CD14-positive monocyte (primary cell): ENCODE data around the gene RPL7A. TPM values are rescaled to one million over a fixed set of nuclear protein-coding genes. Genes with fewer than 3 reads are reported as not detected.
A peak's percentile ranks its signal among the peaks of the same experiment; 100 is the strongest.
"Not testable (repeated sequence)": the region's sequence is repeated elsewhere in the genome, so short reads cannot be mapped to it uniquely, and the experiment has no call there.

Experiments used
- DNase-seq, 3 donors: peaks; one replicate each; pipeline ENCODE4 v3.0.0-alpha.2; 2011 to 2022
- H2AFZ ChIP-seq: 2 replicates; pipeline ENCODE4 v1.6.0; 2012; ENCODE audit warnings: mild to moderate bottlenecking, low read depth, low read length, inconsistent platforms; ENCODE audit not compliant: insufficient read depth, poor library complexity, severe bottlenecking
- H3K27ac ChIP-seq, 2 donors: 1 replicate in 1 of 2; 2 replicates in 1 of 2; pipeline ENCODE4 v1.5.1; 2012 to 2013; ENCODE audit warnings: low read length in 2 of 2, control low read depth in 1 of 2, inconsistent platforms in 1 of 2, low read depth in 1 of 2, mild to moderate bottlenecking in 1 of 2
- H3K27me3 ChIP-seq, 2 donors: one replicate each; pipeline versions ENCODE4 v1.6.0 to v1.6.1; 2011 to 2013; ENCODE audit warnings: low read length in 2 of 2; ENCODE audit not compliant: control insufficient read depth in 2 of 2, insufficient read depth in 2 of 2
- H3K36me3 ChIP-seq, 2 donors: replicated peaks in 1 of 2; 1 replicate in 1 of 2; 2 replicates in 1 of 2; pipeline versions ENCODE4 v1.5.1 to v1.6.1; 2012 to 2013; ENCODE audit warnings: low read length in 2 of 2, control low read depth in 1 of 2, inconsistent platforms in 1 of 2, mild to moderate bottlenecking in 1 of 2; ENCODE audit not compliant: insufficient read depth in 2 of 2, control insufficient read depth in 1 of 2
- H3K4me1 ChIP-seq, 2 donors: 1 replicate in 1 of 2; 2 replicates in 1 of 2; pipeline versions ENCODE4 v1.5.1 to v1.6.1; 2012 to 2013; ENCODE audit warnings: low read length in 2 of 2, control low read depth in 1 of 2, inconsistent platforms in 1 of 2, mild to moderate bottlenecking in 1 of 2, moderate library complexity in 1 of 2; ENCODE audit not compliant: insufficient read depth in 2 of 2, control insufficient read depth in 1 of 2
- H3K4me2 ChIP-seq: replicated peaks from 2 replicates; pipeline ENCODE3; 2012; ENCODE audit warnings: low read length, moderate library complexity, mild to moderate bottlenecking; ENCODE audit not compliant: poor library complexity, severe bottlenecking; ENCODE audit errors: extremely low read depth
- H3K4me3 ChIP-seq, 3 experiments: fragments of 200-600 bp in 1 of 3; sonication (generic) in 1 of 3; replicated peaks in 1 of 3; 1 replicate in 2 of 3; 2 replicates in 1 of 3; pipeline ENCODE4 v1.5.1; 2011 to 2013; ENCODE audit warnings: low read length in 3 of 3, mild to moderate bottlenecking in 3 of 3, control low read depth in 2 of 3, low read depth in 2 of 3, inconsistent platforms in 1 of 3, moderate library complexity in 1 of 3
- H3K79me2 ChIP-seq: 2 replicates; pipeline ENCODE4 v1.6.0; 2012; ENCODE audit warnings: mild to moderate bottlenecking, control low read depth, inconsistent platforms, low read length, moderate library complexity; ENCODE audit not compliant: insufficient read depth
- H3K9ac ChIP-seq: 2 replicates; pipeline ENCODE4 v1.6.0; 2017; ENCODE audit warnings: low read length, mild to moderate bottlenecking; ENCODE audit not compliant: insufficient read depth, poor library complexity, severe bottlenecking
- H3K9me3 ChIP-seq, 2 donors: replicated peaks in 1 of 2; 1 replicate in 1 of 2; 2 replicates in 1 of 2; pipeline versions ENCODE4 v1.5.1 to v1.6.1; 2012 to 2013; ENCODE audit warnings: low read length in 2 of 2, control low read depth in 1 of 2; ENCODE audit not compliant: control insufficient read depth in 1 of 2, insufficient read depth in 1 of 2
- H4K20me1 ChIP-seq: 2 replicates; pipeline ENCODE4 v1.6.0; 2012; ENCODE audit warnings: mild to moderate bottlenecking, low read length, control low read depth, moderate library complexity; ENCODE audit not compliant: insufficient read depth
- H3K27ac Mint-ChIP-seq, 7 donors: one replicate each; pipeline ENCODE4 v1.8.0; 2020; ENCODE audit warnings: mild to moderate bottlenecking in 7 of 7, mixed read lengths in 7 of 7, moderate library complexity in 6 of 7, inconsistent platforms in 2 of 7
- H3K27me3 Mint-ChIP-seq, 3 donors: one replicate each; pipeline ENCODE4 v1.8.0; 2021 to 2022; ENCODE audit warnings: low read depth in 3 of 3, mild to moderate bottlenecking in 3 of 3, mixed read lengths in 3 of 3, moderate library complexity in 3 of 3, inconsistent platforms in 1 of 3
- H3K36me3 Mint-ChIP-seq, 2 donors: one replicate each; pipeline ENCODE4 v1.8.0; 2020; ENCODE audit warnings: mixed read lengths in 2 of 2, inconsistent platforms in 1 of 2, mild to moderate bottlenecking in 1 of 2
- H3K4me1 Mint-ChIP-seq: one replicate; pipeline ENCODE4 v1.8.0; 2020; ENCODE audit warnings: mild to moderate bottlenecking, mixed read lengths
- H3K4me3 Mint-ChIP-seq, 2 donors: one replicate each; pipeline ENCODE4 v1.8.0; 2020; ENCODE audit warnings: mild to moderate bottlenecking in 2 of 2, mixed read lengths in 2 of 2, moderate library complexity in 1 of 2
- H3K9me3 Mint-ChIP-seq, 7 donors: one replicate each; pipeline ENCODE4 v1.8.0; 2020 to 2022; ENCODE audit warnings: mixed read lengths in 7 of 7, mild to moderate bottlenecking in 6 of 7, moderate library complexity in 6 of 7, inconsistent platforms in 2 of 7
- WGBS: methylation state at CpG from one replicate; pipeline ENCODE4 v1.1.5; 2013; ENCODE audit warnings: missing lambda C conversion rate; ENCODE audit not compliant: insufficient coverage; 5-methylcytosine and 5-hydroxymethylcytosine counted together
- intact Hi-C, 2 donors: fragments of 100-400 bp; cut with micrococcal nuclease; formaldehyde crosslinking; loops; one replicate each; pipeline versions ENCODE4 v1.15.0 to v1.15.1; 2023
- polyA plus RNA-seq, 3 donors: library from polyadenylated mRNA; depleted of rRNA in 1 of 3; unstranded in 2 of 3; stranded (reverse) in 1 of 3; fragments of 300-500 nt in 2 of 3; fragments of >200 nt in 1 of 3; fragmentation: Illumina TruSeq in 2 of 3; gene quantifications; 1 replicate in 2 of 3; 2 replicates in 1 of 3; pipeline ENCODE4 v1.2.3, GENCODE V29; 2012 to 2021
- TF ChIP-seq, protein P1 (sequence below): fragments of 200-600 bp; IDR thresholded peaks from one replicate; pipeline ENCODE4 v1.8.0; 2022; ENCODE audit warnings: antibody characterized with exemption, mild to moderate bottlenecking

Gene RPL7A
- polyA plus RNA-seq, 3 donors: 390 to 2,322 (median 437) TPM

DNA sequence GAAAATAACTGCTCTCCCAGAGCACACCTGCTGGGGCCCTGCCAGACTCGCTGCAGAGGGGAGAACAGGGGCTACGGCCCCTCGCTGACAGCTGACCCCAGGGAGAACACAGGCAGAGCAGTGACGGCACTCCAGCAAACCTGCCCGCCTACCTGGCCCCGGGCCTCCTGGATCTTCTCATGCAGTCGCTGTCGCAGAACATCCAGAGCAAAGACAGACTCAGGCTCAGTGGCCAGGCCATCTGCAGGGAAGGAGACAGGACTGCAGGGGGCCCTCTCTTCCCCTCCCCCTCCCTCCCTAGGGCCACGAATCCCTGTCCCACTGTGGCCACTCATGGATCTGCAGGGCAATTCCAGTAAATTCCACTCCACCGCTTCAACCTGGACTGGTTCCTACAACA is 14.5 kb upstream of the RPL7A start:
- no peak for DNase-seq
- H3K27ac Mint-ChIP-seq: no peak overlapping the region
- H3K9me3 Mint-ChIP-seq: no peaks in the 10 kb centered on the region
- peaks cover 33% of the 10 kb centered on the region for H3K4me1 Mint-ChIP-seq
- Histone ChIP-seq H4K20me1 (peaks cover 42% of the 10 kb centered on the region), H3K27ac (no peak overlapping the region), H3K9me3 (no peaks in the 10 kb centered on the region), H3K79me2 (peaks cover 25% of the 10 kb centered on the region), H3K36me3 (peaks cover 37 to 51% of the 10 kb centered on the region in 2 donors), H3K27me3 (no peaks in the 10 kb centered on the region), H2AFZ (no peak overlapping the region), H3K9ac (no peak overlapping the region), H3K4me1 (peaks cover 20 to 38% of the 10 kb centered on the region in 2 donors), H3K4me2 (no peak overlapping the region), H3K4me3 (no peak overlapping the region)
- H3K27me3 Mint-ChIP-seq: no peaks in the 10 kb centered on the region
- H3K36me3 Mint-ChIP-seq: peaks cover 45 to 70% of the 10 kb centered on the region in 2 donors
- intact Hi-C loops: loop anchor here in 1 of 2 donors (10.0 kb wide), 2 partner anchors 149 to 389 kb away; partner anchors contain the start of gene TSC1
- H3K4me3 Mint-ChIP-seq: no peak overlapping the region
- WGBS: 98% methylated on average over 9 of the region's 10 CpGs
- TF ChIP-seq, protein P1, sequence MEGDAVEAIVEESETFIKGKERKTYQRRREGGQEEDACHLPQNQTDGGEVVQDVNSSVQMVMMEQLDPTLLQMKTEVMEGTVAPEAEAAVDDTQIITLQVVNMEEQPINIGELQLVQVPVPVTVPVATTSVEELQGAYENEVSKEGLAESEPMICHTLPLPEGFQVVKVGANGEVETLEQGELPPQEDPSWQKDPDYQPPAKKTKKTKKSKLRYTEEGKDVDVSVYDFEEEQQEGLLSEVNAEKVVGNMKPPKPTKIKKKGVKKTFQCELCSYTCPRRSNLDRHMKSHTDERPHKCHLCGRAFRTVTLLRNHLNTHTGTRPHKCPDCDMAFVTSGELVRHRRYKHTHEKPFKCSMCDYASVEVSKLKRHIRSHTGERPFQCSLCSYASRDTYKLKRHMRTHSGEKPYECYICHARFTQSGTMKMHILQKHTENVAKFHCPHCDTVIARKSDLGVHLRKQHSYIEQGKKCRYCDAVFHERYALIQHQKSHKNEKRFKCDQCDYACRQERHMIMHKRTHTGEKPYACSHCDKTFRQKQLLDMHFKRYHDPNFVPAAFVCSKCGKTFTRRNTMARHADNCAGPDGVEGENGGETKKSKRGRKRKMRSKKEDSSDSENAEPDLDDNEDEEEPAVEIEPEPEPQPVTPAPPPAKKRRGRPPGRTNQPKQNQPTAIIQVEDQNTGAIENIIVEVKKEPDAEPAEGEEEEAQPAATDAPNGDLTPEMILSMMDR: no peak

DNA sequence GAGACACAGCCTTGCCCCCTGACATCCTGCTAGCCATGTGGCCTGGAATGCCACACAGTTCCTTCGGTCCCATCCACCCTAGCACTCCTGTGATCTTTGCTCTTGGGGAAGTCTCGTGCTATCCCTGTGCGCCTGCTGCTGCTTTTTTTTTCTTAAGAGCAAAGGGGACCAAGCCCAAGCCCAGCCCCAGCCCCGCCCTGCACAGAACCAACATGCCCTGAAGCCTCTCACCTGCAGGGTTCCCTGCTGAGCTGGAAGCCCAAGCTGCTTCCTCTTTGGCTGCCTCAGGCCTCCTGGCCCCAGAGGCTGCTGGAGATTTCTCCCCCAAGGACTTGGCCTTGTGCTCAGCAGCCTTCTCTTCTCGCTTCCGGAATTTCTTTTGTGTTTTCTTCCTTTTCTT is 13.9 kb upstream of the RPL7A start:
- H3K4me1 ChIP-seq: peaks cover 26 to 44% of the 10 kb centered on the region in 2 donors
- peaks cover 40% of the 10 kb centered on the region for H4K20me1 ChIP-seq
- H3K4me2 ChIP-seq: no peak overlapping the region
- intact Hi-C loops: loop anchor here in 1 of 2 donors (10.0 kb wide), 2 partner anchors 149 to 389 kb away; partner anchors contain the start of gene TSC1
- no peaks in the 10 kb centered on the region for H3K27me3 ChIP-seq
- TF ChIP-seq, protein P1: no peak
- Mint-ChIP-seq H3K27ac (peak overlapping the region in 2 of 7 donors; percentile 57 to 88), H3K4me3 (no peak overlapping the region), H3K27me3 (no peaks in the 10 kb centered on the region), H3K36me3 (peaks cover 51 to 72% of the 10 kb centered on the region in 2 donors), H3K4me1 (peaks cover 39% of the 10 kb centered on the region), H3K9me3 (no peaks in the 10 kb centered on the region)
- no peak for DNase-seq
- H2AFZ ChIP-seq: no peak overlapping the region
- peaks cover 25% of the 10 kb centered on the region for H3K79me2 ChIP-seq
- no peak overlapping the region for H3K4me3 ChIP-seq
- H3K27ac ChIP-seq: no peak overlapping the region
- H3K36me3 ChIP-seq: peaks cover 37 to 51% of the 10 kb centered on the region in 2 donors
- 93% methylated on average over 5 of the region's 6 CpGs for WGBS
- no peaks in the 10 kb centered on the region for H3K9me3 ChIP-seq
- no peak overlapping the region for H3K9ac ChIP-seq

DNA sequence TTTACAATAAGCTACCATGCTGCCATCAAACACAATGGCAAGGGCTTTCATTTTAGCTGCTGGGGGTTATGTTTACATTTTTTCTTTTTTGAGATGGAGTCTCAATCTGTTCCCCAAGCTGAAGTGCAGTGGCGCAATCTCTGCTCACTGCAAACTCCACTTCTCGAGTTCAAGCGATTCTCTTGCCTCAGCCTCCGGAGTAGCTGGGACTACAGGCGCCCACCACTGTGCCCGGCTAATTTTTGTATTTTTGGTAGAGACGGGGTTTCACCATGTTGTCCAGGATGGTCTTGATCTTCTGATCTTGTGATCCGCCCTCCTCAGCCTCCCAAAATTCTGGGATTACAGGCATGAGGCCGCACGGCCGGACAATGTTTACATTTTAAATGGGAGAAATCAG is 13.1 kb upstream of the RPL7A start:
- Histone ChIP-seq H3K4me2 (peak overlapping the region; percentile 93), H3K4me3 (peak overlapping the region in 1 of 3 experiments; percentile 92)
- not testable (repeated sequence) for DNase-seq

More for the DNA sequence above, 13.1 kb upstream of the RPL7A start:
- peak overlapping the region; percentile 73 for H3K9ac ChIP-seq
- no CpG with 5 or more reads among the region's 11 CpGs for WGBS
- peaks cover 37% of the 10 kb centered on the region for H4K20me1 ChIP-seq
- intact Hi-C loops: loop anchor here (5.0 to 10.0 kb wide), 4 partner anchors 82 to 692 kb away; partner anchors contain the start of genes BRD3OS (in 1 of the 2), REXO4 (in 1 of the 2) and TSC1 (in 1 of the 2)
- H3K9me3 Mint-ChIP-seq, H3K27me3 ChIP-seq, H2AFZ ChIP-seq, H3K27me3 Mint-ChIP-seq, H3K27ac ChIP-seq, H3K9me3 ChIP-seq: not testable (repeated sequence)
- H3K4me1 ChIP-seq: peaks cover 33 to 51% of the 10 kb centered on the region in 2 donors
- Mint-ChIP-seq H3K36me3 (peaks cover 56 to 79% of the 10 kb centered on the region in 2 donors), H3K4me1 (peaks cover 46% of the 10 kb centered on the region), H3K27ac (peak overlapping the region in 3 of 7 donors; percentile 33 to 95 (median 57)), H3K4me3 (peak overlapping the region; percentile 95 to 98)
- H3K79me2 ChIP-seq: peaks cover 25% of the 10 kb centered on the region
- peaks cover 37 to 49% of the 10 kb centered on the region in 2 donors for H3K36me3 ChIP-seq
